Measurements from ENCODE around the gene ZNF892. TPM values are rescaled to one million over a fixed set of nuclear protein-coding genes. Genes with fewer than 3 reads are reported as not detected.

Gene ZNF892
- total and polyA plus RNA-seq, 9 of the 15 experiments (the other 6 are each of a cell fraction or from before 2014, with no cell fraction given): 0.07 to 0.13 (median 0.09) TPM; not detected in 6

GRCh38 chr2:95179451-95179850 lies 27.9 kb upstream of the ZNF892 start:
- peaks cover 29% of the 10 kb centered on the region for H3K36me3 ChIP-seq (ENCODE audit: control insufficient read depth, insufficient read depth, low read length)
- H3K4me2 ChIP-seq (ENCODE audit: insufficient read depth, low read length): no peak overlapping the region
- no peaks in the 10 kb centered on the region for H3K4me1 ChIP-seq (replicated peaks in 1 of 2; ENCODE audit: control insufficient read depth in 2 of 2, insufficient read depth in 2 of 2, low read length in 2 of 2)
- intact Hi-C loops (cut with micrococcal nuclease): no loop called here
- ATAC-seq: no peak
- no peak for FAIRE-seq
- in situ Hi-C loops (cut with MboI): no loop called here
- no peak overlapping the region for H2AFZ ChIP-seq (ENCODE audit: low read depth, low read length)
- no peak for DNase-seq (ENCODE audit: extremely low read depth in 1 of 4, low spot score in 3 of 4)
- BruUV-seq (replicated peaks): no TSS peak
- H3K27me3 ChIP-seq (ENCODE audit: control insufficient read depth in 2 of 2, insufficient read depth in 2 of 2, low read length in 2 of 2): no peaks in the 10 kb centered on the region
- no peak overlapping the region for H3K9ac ChIP-seq (ENCODE audit: insufficient read depth in 1 of 2, low read depth in 2 of 2, low read length in 2 of 2)
- no peaks in the 10 kb centered on the region for H3K79me2 ChIP-seq (ENCODE audit: control insufficient read depth, insufficient read depth, low read length)
- WGBS (ENCODE audit: insufficient coverage, low coverage, missing lambda C conversion rate): 52% methylated on average over 5 of the region's 7 CpGs
- POLR2A ChIA-PET: no interaction called here
- TF ChIP-seq NR0B1 (IDR thresholded peaks at IDR 0.05; ENCODE audit: partially characterized antibody) (no peak), ZNF253 (CRISPR knock-in tag; conservative IDR thresholded peaks at IDR 0.05) (no peak), RHOXF2B (CRISPR knock-in tag; conservative IDR thresholded peaks at IDR 0.05) (no peak), ZC3H11A (IDR thresholded peaks at IDR 0.05; ENCODE audit: low read depth, low read length) (no peak), RNF219 (CRISPR knock-in tag; IDR thresholded peaks at IDR 0.05) (no peak), SIN3A (IDR thresholded peaks at IDR 0.05; ENCODE audit: borderline replicate concordance in 2 of 2, control insufficient read depth in 1 of 2, low read depth in 2 of 2, low read length in 2 of 2) (no peak), RERE (CRISPR knock-in tag; IDR thresholded peaks at IDR 0.05; ENCODE audit: borderline replicate concordance) (no peak), MEF2D (tag; conservative IDR thresholded peaks at IDR 0.05; ENCODE audit: low read depth) (no peak), SP1 (CRISPR knock-in tag; IDR thresholded peaks at IDR 0.05) (no peak)
- TF ChIP-seq, protein P1, sequence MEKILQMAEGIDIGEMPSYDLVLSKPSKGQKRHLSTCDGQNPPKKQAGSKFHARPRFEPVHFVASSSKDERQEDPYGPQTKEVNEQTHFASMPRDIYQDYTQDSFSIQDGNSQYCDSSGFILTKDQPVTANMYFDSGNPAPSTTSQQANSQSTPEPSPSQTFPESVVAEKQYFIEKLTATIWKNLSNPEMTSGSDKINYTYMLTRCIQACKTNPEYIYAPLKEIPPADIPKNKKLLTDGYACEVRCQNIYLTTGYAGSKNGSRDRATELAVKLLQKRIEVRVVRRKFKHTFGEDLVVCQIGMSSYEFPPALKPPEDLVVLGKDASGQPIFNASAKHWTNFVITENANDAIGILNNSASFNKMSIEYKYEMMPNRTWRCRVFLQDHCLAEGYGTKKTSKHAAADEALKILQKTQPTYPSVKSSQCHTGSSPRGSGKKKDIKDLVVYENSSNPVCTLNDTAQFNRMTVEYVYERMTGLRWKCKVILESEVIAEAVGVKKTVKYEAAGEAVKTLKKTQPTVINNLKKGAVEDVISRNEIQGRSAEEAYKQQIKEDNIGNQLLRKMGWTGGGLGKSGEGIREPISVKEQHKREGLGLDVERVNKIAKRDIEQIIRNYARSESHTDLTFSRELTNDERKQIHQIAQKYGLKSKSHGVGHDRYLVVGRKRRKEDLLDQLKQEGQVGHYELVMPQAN (IDR thresholded peaks at IDR 0.05; ENCODE audit: borderline replicate concordance): no peak
- no peak overlapping the region for H3K27ac ChIP-seq (ENCODE audit: extremely low read depth, low read depth, low read length)
- no peaks in the 10 kb centered on the region for H3K9me1 ChIP-seq (ENCODE audit: control insufficient read depth, insufficient read depth, low read length)
- CTCF ChIA-PET (ENCODE audit: low intra/inter-chr PET ratio): no interaction called here
- no peaks in the 10 kb centered on the region for H4K20me1 ChIP-seq (replicated peaks; ENCODE audit: control insufficient read depth, insufficient read depth, low read length)
- 0 out of 2 replicates have a peak, but pooled peaks cover 2% of the 10 kb centered on the region for H3K9me3 ChIP-seq (replicated peaks; ENCODE audit: control insufficient read depth, insufficient read depth, low read depth, low read length)
- H3K4me3 ChIP-seq: no peak overlapping the region

Measured in K562 (cell line).